Epithelial cell of proximal tubule (primary cell): ENCODE data around the gene ATP4A. TPM values are rescaled to one million over a fixed set of nuclear protein-coding genes. Genes with fewer than 3 reads are reported as not detected.

Experiments used
- DNase-seq: peaks from one replicate; pipeline ENCODE4 v3.0.0-alpha.2; 2011; ENCODE audit warnings: low read depth
- H3K4me3 ChIP-seq: 2 replicates; pipeline ENCODE4 v1.5.1; 2011; ENCODE audit warnings: low read depth, mild to moderate bottlenecking, low read length
- total RNA-seq: library from RNA; depleted of rRNA; stranded (reverse); fragments of >200 nt; gene quantifications from 2 replicates; pipeline ENCODE4 v1.2.3, GENCODE V29; 2015
- TF ChIP-seq, protein P1 (sequence below): conservative IDR thresholded peaks from 2 replicates; pipeline ENCODE4 v1.5.1; 2012; ENCODE audit warnings: low read depth, mild to moderate bottlenecking, low read length

Gene ATP4A
- total RNA-seq, 1 donor from 2014 or later = not detected

DNA sequence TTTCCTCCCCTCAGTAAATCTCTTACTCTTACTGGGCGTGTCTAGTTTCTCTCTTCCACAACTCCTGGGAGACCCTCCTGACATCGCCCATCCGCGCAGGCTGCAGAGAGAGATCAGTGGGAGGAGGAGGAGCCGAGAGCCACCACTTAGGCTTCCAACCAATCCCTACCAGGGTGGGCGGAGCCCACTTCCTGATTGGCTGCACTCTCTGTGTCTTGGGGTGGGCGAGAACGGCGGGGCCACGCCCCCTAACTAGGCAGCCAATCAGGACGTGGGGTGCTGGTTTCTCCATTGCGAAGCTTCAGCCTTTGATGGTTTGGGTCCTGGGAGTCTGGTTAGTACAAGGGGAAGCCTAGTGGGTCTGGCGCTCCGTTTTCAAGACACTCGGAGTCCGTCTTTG lies 22.4 kb upstream of the ATP4A start, which contains the start of gene PMIS2:
PMIS2 (plus strand) TSS at position 326 of the 400 bp plus-strand sequence. CDS start 87 bp downstream, outside the sequence.
- TF ChIP-seq, protein P1, sequence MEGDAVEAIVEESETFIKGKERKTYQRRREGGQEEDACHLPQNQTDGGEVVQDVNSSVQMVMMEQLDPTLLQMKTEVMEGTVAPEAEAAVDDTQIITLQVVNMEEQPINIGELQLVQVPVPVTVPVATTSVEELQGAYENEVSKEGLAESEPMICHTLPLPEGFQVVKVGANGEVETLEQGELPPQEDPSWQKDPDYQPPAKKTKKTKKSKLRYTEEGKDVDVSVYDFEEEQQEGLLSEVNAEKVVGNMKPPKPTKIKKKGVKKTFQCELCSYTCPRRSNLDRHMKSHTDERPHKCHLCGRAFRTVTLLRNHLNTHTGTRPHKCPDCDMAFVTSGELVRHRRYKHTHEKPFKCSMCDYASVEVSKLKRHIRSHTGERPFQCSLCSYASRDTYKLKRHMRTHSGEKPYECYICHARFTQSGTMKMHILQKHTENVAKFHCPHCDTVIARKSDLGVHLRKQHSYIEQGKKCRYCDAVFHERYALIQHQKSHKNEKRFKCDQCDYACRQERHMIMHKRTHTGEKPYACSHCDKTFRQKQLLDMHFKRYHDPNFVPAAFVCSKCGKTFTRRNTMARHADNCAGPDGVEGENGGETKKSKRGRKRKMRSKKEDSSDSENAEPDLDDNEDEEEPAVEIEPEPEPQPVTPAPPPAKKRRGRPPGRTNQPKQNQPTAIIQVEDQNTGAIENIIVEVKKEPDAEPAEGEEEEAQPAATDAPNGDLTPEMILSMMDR = no peak
- no peak for DNase-seq
- no peak within 1 kb of the TSS for H3K4me3 ChIP-seq

DNA sequence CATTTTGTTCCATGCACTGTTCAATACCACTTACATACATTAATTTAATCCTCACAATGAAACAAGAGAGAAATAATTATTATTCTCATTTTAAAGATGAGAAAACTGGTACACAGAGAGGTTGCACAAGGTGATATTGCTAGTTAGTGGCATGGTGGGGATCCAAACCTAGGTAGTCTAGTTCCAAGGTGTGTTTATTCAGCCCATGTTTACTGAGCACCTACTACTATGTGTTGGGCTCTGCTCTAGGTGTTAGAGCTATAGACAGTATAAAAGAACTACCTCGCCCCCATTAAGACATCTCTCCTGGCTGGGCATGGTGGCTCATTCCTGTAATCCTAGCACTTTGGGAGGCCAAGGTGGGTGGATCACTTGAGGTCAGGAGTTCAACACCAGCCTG lies 19.3 kb upstream of the ATP4A start:
- TF ChIP-seq, protein P1 = no peak
- no peak for DNase-seq
- H3K4me3 ChIP-seq = no peak overlapping the region

DNA sequence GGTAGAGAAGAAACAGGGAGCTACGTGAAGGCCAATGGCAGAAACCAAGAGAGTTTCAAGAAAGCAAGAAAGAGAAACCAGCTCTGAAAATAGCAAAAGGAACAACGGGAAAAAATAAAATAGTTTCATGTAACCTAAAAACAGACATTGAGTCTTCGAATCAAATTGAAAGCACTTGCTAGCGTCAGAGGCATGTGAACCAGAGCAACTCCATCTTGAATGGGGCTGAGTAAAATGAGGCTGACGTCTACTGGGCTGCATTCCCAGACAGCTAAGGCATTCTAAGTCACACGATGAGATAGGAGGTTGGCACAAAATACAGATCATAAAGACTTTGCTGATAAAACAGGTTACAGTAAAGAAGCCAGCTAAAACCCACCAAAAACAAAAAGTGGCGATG lies 15.2 kb upstream of the ATP4A start:
- DNase-seq = no peak
- H3K4me3 ChIP-seq = no peak overlapping the region
- TF ChIP-seq, protein P1 = no peak

DNA sequence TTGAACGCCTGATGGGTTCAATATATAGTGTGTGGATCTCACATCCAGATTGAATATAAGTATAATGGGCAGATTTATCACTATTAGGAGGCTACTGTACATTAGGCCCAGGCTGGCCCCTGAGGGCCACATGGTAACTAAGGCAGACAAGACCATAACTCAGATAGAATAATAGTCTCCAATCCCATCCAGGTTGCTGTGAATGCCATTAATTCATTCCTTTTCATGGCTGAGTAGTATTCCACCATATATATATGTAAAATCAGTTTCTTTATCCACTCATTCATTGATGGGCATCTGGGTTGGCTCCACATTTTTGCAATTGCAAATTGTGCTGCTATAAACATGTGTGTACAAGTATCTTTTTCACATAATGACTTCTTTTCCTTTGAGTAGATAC lies 14.5 kb upstream of the ATP4A start:
- DNase-seq = no peak
- no peak overlapping the region for H3K4me3 ChIP-seq
- TF ChIP-seq, protein P1 = no peak

DNA sequence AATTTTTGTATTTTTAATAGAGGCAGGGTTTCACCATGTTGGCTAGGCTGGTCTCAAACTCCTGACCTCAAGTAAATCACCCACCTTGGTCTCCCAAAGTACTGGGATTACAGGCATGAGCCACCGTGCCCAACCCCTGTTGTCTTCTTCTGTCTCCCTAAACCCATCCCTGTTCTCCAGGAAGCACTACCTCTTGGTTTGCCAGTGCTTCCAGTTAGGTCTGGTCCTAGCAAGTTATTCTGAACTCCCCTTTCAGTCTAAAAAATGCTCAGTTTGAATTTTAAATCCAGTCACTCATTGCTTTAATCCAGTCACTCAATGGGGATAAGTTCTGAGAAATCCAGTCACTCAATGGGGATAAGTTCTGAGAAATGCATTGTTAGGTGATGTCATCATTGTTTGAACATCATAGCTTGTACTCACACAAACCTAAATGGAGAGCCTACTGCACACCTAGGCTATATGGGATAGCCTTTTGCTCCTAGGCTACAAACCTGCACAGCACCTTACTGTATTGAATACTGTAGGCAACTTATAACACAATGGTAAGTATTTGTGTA lies 8.0 kb upstream of the ATP4A start:
- no peak for DNase-seq
- no peak overlapping the region for H3K4me3 ChIP-seq
- TF ChIP-seq, protein P1 = no peak

DNA sequence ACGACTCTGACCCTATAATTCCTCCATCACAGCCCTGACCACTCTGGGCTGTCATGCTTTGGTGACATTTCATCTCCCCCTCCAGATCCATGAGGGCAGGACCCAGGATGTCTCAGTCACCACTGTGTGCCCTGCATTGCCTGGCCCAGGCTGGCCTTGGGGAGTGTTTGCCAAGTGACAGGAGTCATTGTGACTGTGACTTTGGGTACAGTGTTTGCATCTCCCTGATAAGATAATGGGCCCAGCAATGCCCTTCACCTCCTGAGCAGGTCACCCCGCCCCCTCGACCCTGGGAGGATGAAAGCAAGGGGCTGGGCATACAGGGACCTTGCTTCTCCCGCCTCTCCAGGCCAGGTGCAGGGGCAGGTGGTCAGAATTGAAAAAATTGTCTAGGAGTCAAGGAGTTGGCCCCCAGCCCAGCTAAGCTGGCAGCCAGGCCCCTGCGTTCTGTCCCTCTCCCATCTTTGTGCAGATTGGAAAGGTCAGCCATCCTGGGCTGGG lies 5.9 kb upstream of the ATP4A start:
- DNase-seq = no peak
- no peak overlapping the region for H3K4me3 ChIP-seq
- TF ChIP-seq, protein P1 = no peak

DNA sequence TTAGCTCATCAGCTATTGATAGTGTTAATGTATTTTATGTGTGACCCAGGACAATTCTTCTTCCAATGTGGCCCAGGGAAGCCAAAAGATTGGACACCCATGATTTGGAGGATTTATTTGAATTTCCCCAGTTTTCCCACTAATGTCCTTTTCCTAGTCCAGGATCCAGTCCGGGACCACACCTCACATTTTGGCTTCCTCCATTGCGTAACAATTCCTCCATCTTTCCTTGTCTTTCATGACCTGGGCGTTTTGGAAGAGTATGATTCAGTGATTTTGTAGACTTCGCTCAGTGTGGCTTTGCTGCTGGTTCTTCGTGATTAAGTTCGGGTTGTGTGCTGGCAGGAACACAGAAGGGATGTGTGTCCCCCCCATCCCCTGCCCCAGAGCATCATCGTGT lies 3.3 kb upstream of the ATP4A start:
- TF ChIP-seq, protein P1 = no peak
- DNase-seq = no peak
- H3K4me3 ChIP-seq = no peak overlapping the region
